IPS-20b (cell line): Measurements from ENCODE around the gene KRT8.
A peak's percentile ranks its signal among the peaks of the same experiment; 100 is the strongest.

ENCODE experiments used
- H3K27ac ChIP-seq: one replicate; pipeline ENCODE4 v1.5.1; 2013; ENCODE audit warnings: low read length
- H3K27me3 ChIP-seq: 2 replicates; pipeline ENCODE4 v1.6.1; 2013; ENCODE audit warnings: mild to moderate bottlenecking, low read length, inconsistent platforms; ENCODE audit not compliant: insufficient read depth
- H3K36me3 ChIP-seq: 2 replicates; pipeline ENCODE4 v1.6.1; 2013; ENCODE audit warnings: low read depth, mild to moderate bottlenecking, inconsistent platforms, low read length, moderate library complexity; ENCODE audit not compliant: insufficient read depth
- H3K4me1 ChIP-seq: 2 replicates; pipeline ENCODE4 v1.6.1; 2013; ENCODE audit warnings: mild to moderate bottlenecking, control low read depth, inconsistent platforms, low read length, moderate library complexity; ENCODE audit not compliant: insufficient read depth
- H3K4me3 ChIP-seq: 2 replicates; pipeline ENCODE4 v1.5.1; 2013; ENCODE audit warnings: mild to moderate bottlenecking, low read length, inconsistent platforms
- H3K9ac ChIP-seq: 2 replicates; pipeline ENCODE4 v1.6.1; 2013; ENCODE audit warnings: low read depth, mild to moderate bottlenecking, inconsistent platforms, low read length, moderate library complexity
- H3K9me3 ChIP-seq: 2 replicates; pipeline ENCODE4 v1.6.1; 2013; ENCODE audit warnings: mild to moderate bottlenecking, low read depth, low read length, inconsistent platforms; ENCODE audit not compliant: insufficient read depth

Gene KRT8

GRCh38 chr12:52909796-52910195, 4.9 kb upstream of the KRT8 start:
- peak overlapping the region; percentile 34; the same call in 1 of the 2 replicates for H3K4me3 ChIP-seq
- no peaks in the 10 kb centered on the region for H3K9me3 ChIP-seq
- no peaks in the 10 kb centered on the region for H3K27me3 ChIP-seq
- peaks cover 35% of the 10 kb centered on the region for H3K4me1 ChIP-seq
- no peaks in the 10 kb centered on the region for H3K36me3 ChIP-seq
- H3K27ac ChIP-seq = no peak overlapping the region
- 0 out of 2 replicates have a peak overlapping the region, but pooled peaks have one; percentile 20 for H3K9ac ChIP-seq

- peaks cover 35% of the 10 kb centered on the region for H3K4me1 ChIP-seq
- no peaks in the 10 kb centered on the region for H3K9me3 ChIP-seq
- peak overlapping the region; percentile 34; the same call in 1 of the 2 replicates for H3K4me3 ChIP-seq
- no peak overlapping the region for H3K9ac ChIP-seq
- H3K27ac ChIP-seq = no peak overlapping the region
- no peaks in the 10 kb centered on the region for H3K36me3 ChIP-seq
- H3K27me3 ChIP-seq = no peaks in the 10 kb centered on the region
These were observed 4.5 kb upstream of the KRT8 start for GRCh38 chr12:52909331-52909730.

GRCh38 chr12:52907092-52907810, 2.4 kb upstream of the KRT8 start:
- Histone ChIP-seq H3K9me3 (no peaks in the 10 kb centered on the region), H3K36me3 (peaks cover under 1% of the 10 kb centered on the region; the same call in 1 of the 2 replicates), H3K9ac (peak overlapping the region; percentile 28; the same call in 1 of the 2 replicates), H3K27ac (no peak overlapping the region), H3K27me3 (no peaks in the 10 kb centered on the region), H3K4me3 (no peak overlapping the region), H3K4me1 (peaks cover 39% of the 10 kb centered on the region)

- H3K4me3 ChIP-seq = no peak overlapping the region
- peaks cover 39% of the 10 kb centered on the region for H3K4me1 ChIP-seq
- H3K9me3 ChIP-seq = no peaks in the 10 kb centered on the region
- H3K36me3 ChIP-seq = peaks cover 11% of the 10 kb centered on the region
- no peak overlapping the region for H3K27ac ChIP-seq
- H3K27me3 ChIP-seq = no peaks in the 10 kb centered on the region
- no peak overlapping the region for H3K9ac ChIP-seq
These were observed 1.3 kb upstream of the KRT8 start for GRCh38 chr12:52906191-52906601.

- no peaks in the 10 kb centered on the region for H3K27me3 ChIP-seq
- H3K9ac ChIP-seq = peak overlapping the region; percentile 95
- H3K27ac ChIP-seq = peak overlapping the region; percentile 53
- peaks cover 24% of the 10 kb centered on the region for H3K4me1 ChIP-seq
- peaks cover 33% of the 10 kb centered on the region for H3K36me3 ChIP-seq
- peak overlapping the region; percentile 99 for H3K4me3 ChIP-seq
- H3K9me3 ChIP-seq = no peaks in the 10 kb centered on the region
These were observed 894 bp downstream of the KRT8 start for GRCh38 chr12:52903855-52904508.

GRCh38 chr12:52903285-52903854, 1.5 kb downstream of the KRT8 start:
- peak overlapping the region; percentile 73; the same call in 1 of the 2 replicates for H3K9ac ChIP-seq

GRCh38 chr12:52901715-52902541, 2.9 kb downstream of the KRT8 start:
- H3K4me3 ChIP-seq = peak overlapping the region; percentile 20; the same call in 1 of the 2 replicates
- H3K9ac ChIP-seq = no peak overlapping the region
- H3K27ac ChIP-seq = no peak overlapping the region
- H3K36me3 ChIP-seq = peaks cover 50% of the 10 kb centered on the region
- H3K4me1 ChIP-seq = peaks cover 12% of the 10 kb centered on the region
- H3K27me3 ChIP-seq = no peaks in the 10 kb centered on the region
- H3K9me3 ChIP-seq = no peaks in the 10 kb centered on the region

More at GRCh38 chr12:52903285-52903854, 1.5 kb downstream of the KRT8 start:
- H3K36me3 ChIP-seq = peaks cover 38% of the 10 kb centered on the region
- peaks cover 21% of the 10 kb centered on the region for H3K4me1 ChIP-seq
- no peak overlapping the region for H3K27ac ChIP-seq
- H3K27me3 ChIP-seq = no peaks in the 10 kb centered on the region
- no peaks in the 10 kb centered on the region for H3K9me3 ChIP-seq
- H3K4me3 ChIP-seq = peak overlapping the region; percentile 93

GRCh38 chr12:52900896-52901714, 3.8 kb downstream of the KRT8 start:
- H3K4me1 ChIP-seq = peaks cover 8% of the 10 kb centered on the region; the same call in 1 of the 2 replicates
- H3K4me3 ChIP-seq = no peak overlapping the region
- H3K9ac ChIP-seq = no peak overlapping the region
- H3K27ac ChIP-seq = no peak overlapping the region
- no peaks in the 10 kb centered on the region for H3K9me3 ChIP-seq
- peaks cover 59% of the 10 kb centered on the region for H3K36me3 ChIP-seq
- no peaks in the 10 kb centered on the region for H3K27me3 ChIP-seq

GRCh38 chr12:52900166-52900895, 4.5 kb downstream of the KRT8 start:
- Histone ChIP-seq H3K27me3 (no peaks in the 10 kb centered on the region), H3K36me3 (peaks cover 59% of the 10 kb centered on the region), H3K9ac (no peak overlapping the region), H3K9me3 (no peaks in the 10 kb centered on the region), H3K4me3 (no peak overlapping the region), H3K4me1 (peaks cover 6% of the 10 kb centered on the region; the same call in 1 of the 2 replicates), H3K27ac (no peak overlapping the region)

- H3K27ac ChIP-seq = no peak overlapping the region
- no peaks in the 10 kb centered on the region for H3K9me3 ChIP-seq
- H3K9ac ChIP-seq = no peak overlapping the region
- no peak overlapping the region for H3K4me3 ChIP-seq
- H3K4me1 ChIP-seq = peaks cover 4% of the 10 kb centered on the region; the same call in 1 of the 2 replicates
- H3K27me3 ChIP-seq = no peaks in the 10 kb centered on the region
- peaks cover 59% of the 10 kb centered on the region for H3K36me3 ChIP-seq
These were observed 5.4 kb downstream of the KRT8 start for GRCh38 chr12:52899338-52900035.
